Measurements from ENCODE around the gene COG1.

The COG1 gene

GRCh38 chr17:73255671-73256181 lies 62.9 kb downstream of the COG1 start:
- Histone ChIP-seq H3K9ac (ENCODE audit: low read depth, low read length) (no peak overlapping the region), H3K27me3 (ENCODE audit: insufficient read depth, low read length, poor library complexity) (no peaks in the 10 kb centered on the region), H3K36me3 (ENCODE audit: insufficient read depth, low read length) (no peaks in the 10 kb centered on the region), H3K9me3 (ENCODE audit: insufficient read depth, low read length, severe bottlenecking) (no peaks in the 10 kb centered on the region), H2AFZ (ENCODE audit: low read depth, low read length) (no peak overlapping the region), H4K20me1 (ENCODE audit: insufficient read depth, low read length) (no peaks in the 10 kb centered on the region), H3K79me2 (ENCODE audit: insufficient read depth, low read length) (no peaks in the 10 kb centered on the region), H3K27ac (ENCODE audit: low read length) (no peak overlapping the region), H3K4me3 (ENCODE audit: low read depth in 1 of 2, low read length in 2 of 2) (no peak overlapping the region), H3K4me2 (ENCODE audit: insufficient read depth, low read length) (no peak overlapping the region), H3K4me1 (ENCODE audit: insufficient read depth, low read length) (no peaks in the 10 kb centered on the region)
- DNase-seq (peak; percentile 52), ATAC-seq (ENCODE audit: insufficient read depth, low read depth) (peak; percentile 87)
- no peak for TF ChIP-seq EZH2 (IDR thresholded peaks at IDR 0.05; ENCODE audit: borderline replicate concordance, low read depth, low read length, severe bottlenecking)
- TF ChIP-seq, protein P1, sequence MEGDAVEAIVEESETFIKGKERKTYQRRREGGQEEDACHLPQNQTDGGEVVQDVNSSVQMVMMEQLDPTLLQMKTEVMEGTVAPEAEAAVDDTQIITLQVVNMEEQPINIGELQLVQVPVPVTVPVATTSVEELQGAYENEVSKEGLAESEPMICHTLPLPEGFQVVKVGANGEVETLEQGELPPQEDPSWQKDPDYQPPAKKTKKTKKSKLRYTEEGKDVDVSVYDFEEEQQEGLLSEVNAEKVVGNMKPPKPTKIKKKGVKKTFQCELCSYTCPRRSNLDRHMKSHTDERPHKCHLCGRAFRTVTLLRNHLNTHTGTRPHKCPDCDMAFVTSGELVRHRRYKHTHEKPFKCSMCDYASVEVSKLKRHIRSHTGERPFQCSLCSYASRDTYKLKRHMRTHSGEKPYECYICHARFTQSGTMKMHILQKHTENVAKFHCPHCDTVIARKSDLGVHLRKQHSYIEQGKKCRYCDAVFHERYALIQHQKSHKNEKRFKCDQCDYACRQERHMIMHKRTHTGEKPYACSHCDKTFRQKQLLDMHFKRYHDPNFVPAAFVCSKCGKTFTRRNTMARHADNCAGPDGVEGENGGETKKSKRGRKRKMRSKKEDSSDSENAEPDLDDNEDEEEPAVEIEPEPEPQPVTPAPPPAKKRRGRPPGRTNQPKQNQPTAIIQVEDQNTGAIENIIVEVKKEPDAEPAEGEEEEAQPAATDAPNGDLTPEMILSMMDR (IDR thresholded peaks at IDR 0.05; ENCODE audit: borderline replicate concordance, extremely low read depth, low read length, poor library complexity, severe bottlenecking): peak; percentile 98

- Histone ChIP-seq H4K20me1 (ENCODE audit: insufficient read depth, low read length) (no peaks in the 10 kb centered on the region), H3K4me2 (ENCODE audit: insufficient read depth, low read length) (no peak overlapping the region), H3K9me3 (ENCODE audit: insufficient read depth, low read length, severe bottlenecking) (no peaks in the 10 kb centered on the region), H3K4me1 (ENCODE audit: insufficient read depth, low read length) (no peaks in the 10 kb centered on the region), H3K27ac (ENCODE audit: low read length) (no peak overlapping the region), H3K9ac (ENCODE audit: low read depth, low read length) (no peak overlapping the region), H3K4me3 (ENCODE audit: low read depth in 1 of 2, low read length in 2 of 2) (no peak overlapping the region), H2AFZ (ENCODE audit: low read depth, low read length) (no peak overlapping the region), H3K36me3 (ENCODE audit: insufficient read depth, low read length) (no peaks in the 10 kb centered on the region), H3K27me3 (ENCODE audit: insufficient read depth, low read length, poor library complexity) (no peaks in the 10 kb centered on the region), H3K79me2 (ENCODE audit: insufficient read depth, low read length) (no peaks in the 10 kb centered on the region)
- TF ChIP-seq, protein P1 (IDR thresholded peaks at IDR 0.05; ENCODE audit: borderline replicate concordance, extremely low read depth, low read length, poor library complexity, severe bottlenecking): no peak
- no peak for TF ChIP-seq EZH2 (IDR thresholded peaks at IDR 0.05; ENCODE audit: borderline replicate concordance, low read depth, low read length, severe bottlenecking)
- no peak for DNase-seq
- ATAC-seq (ENCODE audit: insufficient read depth, low read depth): no peak
Measured at GRCh38 chr17:73256220-73256619, 63.4 kb downstream of the COG1 start.

DNA sequence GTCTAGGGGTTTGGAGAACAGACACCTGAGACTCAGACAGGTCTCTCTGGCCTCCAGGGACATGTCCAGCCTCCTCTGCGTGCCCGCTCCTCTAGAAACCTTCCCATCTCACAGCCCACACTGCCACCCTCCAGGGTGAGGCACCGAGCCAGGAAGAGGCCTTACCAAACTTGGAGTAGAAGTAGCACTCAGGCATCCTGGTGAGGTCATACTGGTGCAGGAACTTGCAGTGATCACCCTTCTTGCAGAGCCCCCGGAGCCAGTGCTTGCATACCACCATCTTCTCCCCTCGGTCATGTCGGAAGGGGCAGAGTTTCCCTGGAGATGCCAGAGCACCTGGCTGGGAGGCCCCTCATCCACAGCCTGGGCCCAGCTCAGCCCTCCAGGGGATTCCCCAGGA lies 64.7 kb downstream of the COG1 start:
- no peak for TF ChIP-seq EZH2 (IDR thresholded peaks at IDR 0.05; ENCODE audit: borderline replicate concordance, low read depth, low read length, severe bottlenecking)
- DNase-seq: no peak
- Histone ChIP-seq H2AFZ (ENCODE audit: low read depth, low read length) (no peak overlapping the region), H3K27me3 (ENCODE audit: insufficient read depth, low read length, poor library complexity) (no peaks in the 10 kb centered on the region), H3K4me1 (ENCODE audit: insufficient read depth, low read length) (no peaks in the 10 kb centered on the region), H3K4me3 (ENCODE audit: low read depth in 1 of 2, low read length in 2 of 2) (no peak overlapping the region), H3K27ac (ENCODE audit: low read length) (no peak overlapping the region), H3K9me3 (ENCODE audit: insufficient read depth, low read length, severe bottlenecking) (no peaks in the 10 kb centered on the region), H4K20me1 (ENCODE audit: insufficient read depth, low read length) (no peaks in the 10 kb centered on the region), H3K79me2 (ENCODE audit: insufficient read depth, low read length) (no peaks in the 10 kb centered on the region), H3K9ac (ENCODE audit: low read depth, low read length) (no peak overlapping the region), H3K36me3 (ENCODE audit: insufficient read depth, low read length) (no peaks in the 10 kb centered on the region), H3K4me2 (ENCODE audit: insufficient read depth, low read length) (no peak overlapping the region)
- ATAC-seq (ENCODE audit: insufficient read depth, low read depth): no peak

All from DND-41 (cell line).